HFFc6 (cell line): ENCODE results near the gene SLCO3A1. TPM values are rescaled to one million over a fixed set of nuclear protein-coding genes. Genes with fewer than 3 reads are reported as not detected.
"Not testable (repeated sequence)": the region's sequence is repeated elsewhere in the genome, so short reads cannot be mapped to it uniquely, and the experiment has no call there.

ENCODE experiments used
- DNase-seq: peaks from one replicate; pipeline ENCODE4 v3.0.0-alpha.2; 2018
- H3K27ac Mint-ChIP-seq: 2 replicates; pipeline ENCODE4 v1.8.0; 2020; ENCODE audit warnings: mild to moderate bottlenecking, mixed read lengths
- H3K27me3 Mint-ChIP-seq: 2 replicates; pipeline ENCODE4 v1.8.0; 2021; ENCODE audit warnings: mild to moderate bottlenecking, moderate library complexity, mixed read lengths; ENCODE audit not compliant: insufficient read depth
- H3K36me3 Mint-ChIP-seq: 2 replicates; pipeline ENCODE4 v1.8.0; 2021; ENCODE audit warnings: low read depth, mixed read lengths
- H3K4me1 Mint-ChIP-seq: 2 replicates; pipeline ENCODE4 v1.8.0; 2020; ENCODE audit warnings: low read depth, mixed read lengths
- H3K4me3 Mint-ChIP-seq: 2 replicates; pipeline ENCODE4 v1.8.0; 2020; ENCODE audit warnings: mild to moderate bottlenecking, moderate library complexity, mixed read lengths
- H3K9me3 Mint-ChIP-seq: 2 replicates; pipeline ENCODE4 v1.8.0; 2020; ENCODE audit warnings: mild to moderate bottlenecking, mixed read lengths
- CTCF ChIP-seq: fragments of 200-600 bp; sonication (generic); IDR thresholded peaks from 2 replicates; pipeline ENCODE4 v1.5.0; 2021; ENCODE audit warnings: antibody characterized with exemption, mild to moderate bottlenecking
- total RNA-seq, 6 experiments: library from RNA; stranded (reverse); fragmentation: NEBNext Ultra II Directional; extraction: Animal tissue kit (Norgen Biotek cat#: 25700); gene quantifications; 2 replicates in 1 of 6; 3 replicates in 5 of 6; pipeline ENCODE4 v1.2.3, GENCODE V29; 2021

SLCO3A1 gene
- total RNA-seq, 6 experiments from 2014 or later, result 5.7 to 19.4 (median 14.4) TPM

DNA sequence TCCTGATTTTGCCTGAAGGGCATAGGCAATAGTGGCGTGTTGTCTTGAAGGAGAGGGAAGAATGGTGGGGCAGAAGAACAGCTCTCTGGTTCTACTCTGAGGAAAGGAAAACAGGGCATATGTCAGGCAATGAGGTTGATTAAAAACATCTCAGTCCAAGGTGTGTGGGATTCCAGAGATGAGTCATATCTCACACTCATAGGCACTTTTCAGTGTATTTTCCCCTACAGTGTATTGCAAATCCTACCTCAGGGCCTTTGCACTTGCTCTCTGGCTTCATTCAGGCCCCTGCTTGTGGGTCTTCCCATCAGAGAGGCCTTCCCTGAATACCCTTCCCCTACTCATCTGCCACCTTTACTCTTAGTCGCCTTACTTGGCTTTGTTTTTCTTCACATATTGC, 107.8 kb downstream of the SLCO3A1 start:
- Mint-ChIP-seq H3K27ac (no peak overlapping the region), H3K36me3 (peaks cover 5% of the 10 kb centered on the region), H3K27me3 (peaks cover 3% of the 10 kb centered on the region; the same call in 1 of the 2 replicates), H3K4me1 (peaks cover 26% of the 10 kb centered on the region), H3K9me3 (peaks cover 4% of the 10 kb centered on the region; the same call in 1 of the 2 replicates), H3K4me3 (no peak overlapping the region)
- TF ChIP-seq CTCF, result no peak
- DNase-seq, result no peak

GRCh38 chr15:91963747-91964146, 110.2 kb downstream of the SLCO3A1 start:
- H3K4me3 Mint-ChIP-seq, H3K9me3 Mint-ChIP-seq, H3K27ac Mint-ChIP-seq, DNase-seq, H3K27me3 Mint-ChIP-seq, H3K36me3 Mint-ChIP-seq: not testable (repeated sequence)
- peaks cover 38% of the 10 kb centered on the region for H3K4me1 Mint-ChIP-seq

GRCh38 chr15:91965501-91966193, 112.1 kb downstream of the SLCO3A1 start:
- H3K27me3 Mint-ChIP-seq, result peaks cover 3% of the 10 kb centered on the region; the same call in 1 of the 2 replicates

DNA sequence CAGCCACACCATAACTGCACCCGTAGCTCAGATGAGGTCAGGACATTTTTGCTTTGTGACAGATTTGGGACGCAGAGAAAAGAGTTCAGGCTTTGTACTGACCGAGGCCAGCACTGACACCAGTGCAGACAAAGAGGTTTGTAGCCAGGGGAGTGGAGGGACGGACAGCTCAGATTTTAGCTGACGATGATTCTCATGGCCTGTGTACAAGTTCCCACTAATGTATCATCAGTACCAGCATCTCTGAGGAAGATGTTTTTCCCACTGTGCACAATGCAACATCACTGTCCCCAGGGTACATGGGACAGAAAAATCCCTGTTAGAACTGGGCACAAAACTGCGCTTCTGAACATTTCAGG, 112.7 kb downstream of the SLCO3A1 start:
- H3K36me3 Mint-ChIP-seq, result peaks cover 5% of the 10 kb centered on the region
- peaks cover 3% of the 10 kb centered on the region; the same call in 1 of the 2 replicates for H3K27me3 Mint-ChIP-seq
- H3K4me1 Mint-ChIP-seq, result peaks cover 47% of the 10 kb centered on the region
- peak overlapping the region; percentile 79 for H3K4me3 Mint-ChIP-seq
- H3K27ac Mint-ChIP-seq, result peak overlapping the region; percentile 84
- DNase-seq, result no peak
- peaks cover 4% of the 10 kb centered on the region; the same call in 1 of the 2 replicates for H3K9me3 Mint-ChIP-seq
- no peak for TF ChIP-seq CTCF

More at GRCh38 chr15:91965501-91966193, 112.1 kb downstream of the SLCO3A1 start:
- TF ChIP-seq CTCF, result no peak
- H3K36me3 Mint-ChIP-seq, result peaks cover 5% of the 10 kb centered on the region
- H3K4me1 Mint-ChIP-seq, result peaks cover 47% of the 10 kb centered on the region
- H3K4me3 Mint-ChIP-seq, result peak overlapping the region; percentile 79
- H3K9me3 Mint-ChIP-seq, result peaks cover 4% of the 10 kb centered on the region; the same call in 1 of the 2 replicates
- peak; percentile 54 for DNase-seq
- H3K27ac Mint-ChIP-seq, result peak overlapping the region; percentile 84

GRCh38 chr15:91967935-91968606, 114.6 kb downstream of the SLCO3A1 start:
- H3K27me3 Mint-ChIP-seq, result peaks cover 3% of the 10 kb centered on the region; the same call in 1 of the 2 replicates
- H3K9me3 Mint-ChIP-seq, result peaks cover 4% of the 10 kb centered on the region; the same call in 1 of the 2 replicates
- no peak overlapping the region for H3K27ac Mint-ChIP-seq
- DNase-seq, result no peak
- peaks cover 47% of the 10 kb centered on the region for H3K4me1 Mint-ChIP-seq
- no peak overlapping the region for H3K4me3 Mint-ChIP-seq
- peaks cover 5% of the 10 kb centered on the region for H3K36me3 Mint-ChIP-seq
- TF ChIP-seq CTCF, result no peak

DNA sequence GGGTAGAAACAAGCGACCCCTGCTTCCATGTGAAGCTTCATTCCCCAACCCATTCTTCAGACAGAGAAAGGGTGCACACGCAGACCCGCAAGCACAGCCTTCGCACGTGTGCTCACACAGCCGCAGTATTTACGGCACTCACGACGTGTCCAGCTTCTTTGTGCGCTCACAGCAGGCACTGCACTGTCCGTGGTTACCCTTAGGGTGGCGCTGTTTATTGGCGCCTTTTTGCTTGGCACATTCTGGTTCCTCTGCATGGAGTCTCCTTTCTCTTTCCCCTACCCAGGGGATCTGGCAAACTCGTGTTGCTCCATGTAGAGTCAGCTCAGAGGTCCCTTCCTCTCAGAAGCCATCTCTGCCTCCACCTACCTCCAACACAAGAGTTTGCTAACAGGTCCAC, 115.1 kb downstream of the SLCO3A1 start:
- Mint-ChIP-seq H3K4me1 (peaks cover 47% of the 10 kb centered on the region), H3K36me3 (peaks cover 2% of the 10 kb centered on the region), H3K27me3 (peaks cover 4% of the 10 kb centered on the region; the same call in 1 of the 2 replicates), H3K9me3 (peaks cover 1% of the 10 kb centered on the region; the same call in 1 of the 2 replicates), H3K4me3 (no peak overlapping the region), H3K27ac (no peak overlapping the region)
- DNase-seq, result no peak
- TF ChIP-seq CTCF, result peak; percentile 49
